GM23338 (cell line): Measurements from ENCODE around the gene RYR3. TPM values are rescaled to one million over a fixed set of nuclear protein-coding genes. Genes with fewer than 3 reads are reported as not detected.

Experiments
- ATAC-seq: fragments of 200-7000 bp; cut with Tn5 transposase; 3 replicates; pipeline ENCODE4 v1.9.1; 2020
- DNase-seq: peaks from one replicate; pipeline ENCODE4 v3.0.0-alpha.2; 2015; ENCODE audit warnings: low spot score
- H2AFZ ChIP-seq: fragments of 200-600 bp; sonication (generic); 2 replicates; pipeline ENCODE4 v1.8.0; 2016; ENCODE audit warnings: antibody characterized with exemption, mild to moderate bottlenecking, moderate library complexity
- H3F3A ChIP-seq: fragments of 200-600 bp; sonication (generic); replicated peaks from 2 replicates; pipeline ENCODE4 v1.8.0; 2017; ENCODE audit warnings: antibody characterized with exemption, mixed run types, low read depth
- H3K27ac ChIP-seq: fragments of 200-600 bp; sonication (generic); 2 replicates; pipeline ENCODE4 v1.6.1; 2016; ENCODE audit warnings: low read depth
- H3K27me3 ChIP-seq: fragments of 200-600 bp; sonication (generic); 2 replicates; pipeline ENCODE4 v1.8.0; 2016; ENCODE audit warnings: mild to moderate bottlenecking, mixed run types, moderate library complexity; ENCODE audit not compliant: insufficient read depth
- H3K36me3 ChIP-seq: fragments of 200-600 bp; sonication (generic); 2 replicates; pipeline ENCODE4 v1.8.0; 2016; ENCODE audit warnings: mild to moderate bottlenecking; ENCODE audit not compliant: insufficient read depth
- H3K4me1 ChIP-seq: fragments of 200-600 bp; sonication (generic); 2 replicates; pipeline ENCODE4 v1.8.0; 2016; ENCODE audit warnings: mild to moderate bottlenecking, moderate library complexity; ENCODE audit not compliant: insufficient read depth
- H3K4me2 ChIP-seq: fragments of 200-600 bp; sonication (generic); 2 replicates; pipeline ENCODE4 v1.7.1; 2017; ENCODE audit warnings: mixed run types
- H3K4me3 ChIP-seq: fragments of 200-600 bp; sonication (generic); 2 replicates; pipeline ENCODE4 v1.6.1; 2016; ENCODE audit warnings: mixed run types
- H3K79me2 ChIP-seq: fragments of 200-600 bp; sonication (generic); replicated peaks from 2 replicates; pipeline ENCODE4 v1.8.0; 2017; ENCODE audit warnings: mild to moderate bottlenecking; ENCODE audit not compliant: insufficient read depth
- H3K9me2 ChIP-seq: fragments of 200-600 bp; sonication (generic); 2 replicates; pipeline ENCODE4 v1.8.0; 2017; ENCODE audit not compliant: insufficient read depth
- H4K20me1 ChIP-seq: fragments of 200-600 bp; sonication (generic); replicated peaks from 2 replicates; pipeline ENCODE4 v1.8.0; 2017; ENCODE audit warnings: mild to moderate bottlenecking; ENCODE audit not compliant: insufficient read depth
- H3K27ac Mint-ChIP-seq: 2 replicates; pipeline ENCODE4 v1.8.0; 2020; ENCODE audit warnings: inconsistent platforms, mild to moderate bottlenecking, moderate library complexity, mixed read lengths
- H3K27me3 Mint-ChIP-seq: 3 replicates; pipeline ENCODE4 v1.8.0; 2022; ENCODE audit warnings: low read depth, mild to moderate bottlenecking, moderate library complexity, mixed read lengths, inconsistent platforms; ENCODE audit not compliant: insufficient read depth, poor library complexity
- H3K36me3 Mint-ChIP-seq: 3 replicates; pipeline ENCODE4 v1.8.0; 2021; ENCODE audit warnings: low read depth, mild to moderate bottlenecking, inconsistent platforms, moderate library complexity, mixed read lengths
- H3K4me1 Mint-ChIP-seq: 3 replicates; pipeline ENCODE4 v1.8.0; 2020; ENCODE audit warnings: mild to moderate bottlenecking, inconsistent platforms, mixed read lengths
- H3K4me3 Mint-ChIP-seq: 3 replicates; pipeline ENCODE4 v1.8.0; 2021; ENCODE audit warnings: moderate library complexity, mild to moderate bottlenecking, inconsistent platforms, mixed read lengths
- H3K9me3 Mint-ChIP-seq: 3 replicates; pipeline ENCODE4 v1.8.0; 2020; ENCODE audit warnings: moderate library complexity, mild to moderate bottlenecking, inconsistent platforms, mixed read lengths
- CREB1 ChIP-seq: fragments of 250-450 bp; sonication (Bioruptor Pico); IDR thresholded peaks from 2 replicates; pipeline ENCODE4 v1.5.0; 2020; ENCODE audit warnings: low read depth, mild to moderate bottlenecking, moderate library complexity
- NANOG ChIP-seq: IDR thresholded peaks from 2 replicates; pipeline ENCODE4 v1.6.1; 2016; ENCODE audit warnings: antibody characterized with exemption, borderline replicate concordance
- polyA plus RNA-seq: library from polyadenylated mRNA; unstranded; fragments of >200 nt; fragmentation: Nextera tagmentation; extraction: Ambion mirVana; gene quantifications from 2 replicates; pipeline ENCODE4 v1.2.1, GENCODE V29; 2016
- total RNA-seq: library from RNA; depleted of rRNA; stranded (reverse); fragments of >200 nt; shearing (Covaris generic); gene quantifications from 2 replicates; pipeline ENCODE4 v1.2.3, GENCODE V29; 2014
- TF ChIP-seq, protein P1 (sequence below): fragments of 250-450 bp; sonication (Bioruptor Pico); IDR thresholded peaks from 2 replicates; pipeline ENCODE4 v1.5.0; 2020; ENCODE audit warnings: mild to moderate bottlenecking, moderate library complexity
- TF ChIP-seq, protein P2 (sequence below), 2 experiments: fragments of 200-600 bp in 1 of 2; sonication (generic) in 1 of 2; conservative IDR thresholded peaks; 2 replicates each; pipeline versions ENCODE4 v1.5.1 to v1.6.1; 2016 to 2017; ENCODE audit warnings: antibody characterized with exemption in 2 of 2, low read depth in 2 of 2, mild to moderate bottlenecking in 2 of 2, moderate library complexity in 1 of 2

RYR3 gene
- total and polyA plus RNA-seq, 2 experiments from 2014 or later, result 1.1 to 1.2 TPM

DNA sequence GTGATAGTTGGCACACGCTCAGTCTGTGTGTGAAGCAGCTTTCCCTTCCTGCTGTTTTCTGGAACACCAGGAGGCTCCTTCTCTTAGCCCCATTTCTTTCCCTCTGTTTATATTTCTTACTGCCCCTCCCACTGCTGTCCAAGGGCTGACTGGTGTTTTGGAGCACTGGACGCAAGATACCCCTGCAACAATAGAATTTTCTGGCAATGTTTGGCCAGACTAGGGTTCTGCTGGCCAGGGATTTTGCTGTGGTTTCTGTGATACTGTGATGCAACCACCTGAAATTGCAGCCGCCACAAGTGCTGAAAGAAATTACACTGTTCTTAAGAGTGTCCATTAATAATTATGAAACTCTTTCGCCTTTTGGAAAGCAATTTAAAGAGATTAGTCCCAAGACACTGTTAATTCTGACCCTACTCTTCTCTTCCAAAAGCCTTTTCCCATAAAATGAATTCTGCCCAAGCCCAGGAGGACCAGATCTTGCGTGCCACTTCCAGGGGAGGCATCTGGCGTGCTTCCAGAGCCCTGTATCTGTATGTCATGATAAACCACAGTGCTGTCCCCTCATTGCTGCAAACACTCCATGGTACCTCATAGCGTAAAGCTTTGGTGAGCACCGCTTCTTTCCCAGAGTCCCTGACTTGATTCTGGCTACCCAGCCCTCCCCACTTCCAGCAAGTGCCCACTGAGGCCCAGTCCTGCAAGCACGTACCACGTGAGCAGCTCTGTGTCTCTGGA is 498.1 kb downstream of the RYR3 start (continued):
- TF ChIP-seq, protein P1, sequence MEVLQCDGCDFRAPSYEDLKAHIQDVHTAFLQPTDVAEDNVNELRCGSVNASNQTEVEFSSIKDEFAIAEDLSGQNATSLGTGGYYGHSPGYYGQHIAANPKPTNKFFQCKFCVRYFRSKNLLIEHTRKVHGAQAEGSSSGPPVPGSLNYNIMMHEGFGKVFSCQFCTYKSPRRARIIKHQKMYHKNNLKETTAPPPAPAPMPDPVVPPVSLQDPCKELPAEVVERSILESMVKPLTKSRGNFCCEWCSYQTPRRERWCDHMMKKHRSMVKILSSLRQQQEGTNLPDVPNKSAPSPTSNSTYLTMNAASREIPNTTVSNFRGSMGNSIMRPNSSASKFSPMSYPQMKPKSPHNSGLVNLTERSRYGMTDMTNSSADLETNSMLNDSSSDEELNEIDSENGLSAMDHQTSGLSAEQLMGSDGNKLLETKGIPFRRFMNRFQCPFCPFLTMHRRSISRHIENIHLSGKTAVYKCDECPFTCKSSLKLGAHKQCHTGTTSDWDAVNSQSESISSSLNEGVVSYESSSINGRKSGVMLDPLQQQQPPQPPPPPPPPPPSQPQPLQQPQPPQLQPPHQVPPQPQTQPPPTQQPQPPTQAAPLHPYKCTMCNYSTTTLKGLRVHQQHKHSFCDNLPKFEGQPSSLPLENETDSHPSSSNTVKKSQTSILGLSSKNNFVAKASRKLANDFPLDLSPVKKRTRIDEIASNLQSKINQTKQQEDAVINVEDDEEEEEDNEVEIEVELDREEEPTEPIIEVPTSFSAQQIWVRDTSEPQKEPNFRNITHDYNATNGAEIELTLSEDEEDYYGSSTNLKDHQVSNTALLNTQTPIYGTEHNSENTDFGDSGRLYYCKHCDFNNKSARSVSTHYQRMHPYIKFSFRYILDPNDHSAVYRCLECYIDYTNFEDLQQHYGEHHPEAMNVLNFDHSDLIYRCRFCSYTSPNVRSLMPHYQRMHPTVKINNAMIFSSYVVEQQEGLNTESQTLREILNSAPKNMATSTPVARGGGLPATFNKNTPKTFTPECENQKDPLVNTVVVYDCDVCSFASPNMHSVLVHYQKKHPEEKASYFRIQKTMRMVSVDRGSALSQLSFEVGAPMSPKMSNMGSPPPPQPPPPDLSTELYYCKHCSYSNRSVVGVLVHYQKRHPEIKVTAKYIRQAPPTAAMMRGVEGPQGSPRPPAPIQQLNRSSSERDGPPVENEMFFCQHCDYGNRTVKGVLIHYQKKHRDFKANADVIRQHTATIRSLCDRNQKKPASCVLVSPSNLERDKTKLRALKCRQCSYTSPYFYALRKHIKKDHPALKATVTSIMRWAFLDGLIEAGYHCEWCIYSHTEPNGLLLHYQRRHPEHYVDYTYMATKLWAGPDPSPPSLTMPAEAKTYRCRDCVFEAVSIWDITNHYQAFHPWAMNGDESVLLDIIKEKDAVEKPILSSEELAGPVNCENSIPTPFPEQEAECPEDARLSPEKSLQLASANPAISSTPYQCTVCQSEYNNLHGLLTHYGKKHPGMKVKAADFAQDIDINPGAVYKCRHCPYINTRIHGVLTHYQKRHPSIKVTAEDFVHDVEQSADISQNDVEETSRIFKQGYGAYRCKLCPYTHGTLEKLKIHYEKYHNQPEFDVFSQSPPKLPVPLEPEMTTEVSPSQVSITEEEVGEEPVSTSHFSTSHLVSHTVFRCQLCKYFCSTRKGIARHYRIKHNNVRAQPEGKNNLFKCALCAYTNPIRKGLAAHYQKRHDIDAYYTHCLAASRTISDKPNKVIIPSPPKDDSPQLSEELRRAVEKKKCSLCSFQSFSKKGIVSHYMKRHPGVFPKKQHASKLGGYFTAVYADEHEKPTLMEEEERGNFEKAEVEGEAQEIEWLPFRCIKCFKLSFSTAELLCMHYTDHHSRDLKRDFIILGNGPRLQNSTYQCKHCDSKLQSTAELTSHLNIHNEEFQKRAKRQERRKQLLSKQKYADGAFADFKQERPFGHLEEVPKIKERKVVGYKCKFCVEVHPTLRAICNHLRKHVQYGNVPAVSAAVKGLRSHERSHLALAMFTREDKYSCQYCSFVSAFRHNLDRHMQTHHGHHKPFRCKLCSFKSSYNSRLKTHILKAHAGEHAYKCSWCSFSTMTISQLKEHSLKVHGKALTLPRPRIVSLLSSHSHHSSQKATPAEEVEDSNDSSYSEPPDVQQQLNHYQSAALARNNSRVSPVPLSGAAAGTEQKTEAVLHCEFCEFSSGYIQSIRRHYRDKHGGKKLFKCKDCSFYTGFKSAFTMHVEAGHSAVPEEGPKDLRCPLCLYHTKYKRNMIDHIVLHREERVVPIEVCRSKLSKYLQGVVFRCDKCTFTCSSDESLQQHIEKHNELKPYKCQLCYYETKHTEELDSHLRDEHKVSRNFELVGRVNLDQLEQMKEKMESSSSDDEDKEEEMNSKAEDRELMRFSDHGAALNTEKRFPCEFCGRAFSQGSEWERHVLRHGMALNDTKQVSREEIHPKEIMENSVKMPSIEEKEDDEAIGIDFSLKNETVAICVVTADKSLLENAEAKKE (CRISPR knock-in tag), result no peak
- TF ChIP-seq CREB1 (CRISPR knock-in tag) (no peak), NANOG (no peak)

DNA sequence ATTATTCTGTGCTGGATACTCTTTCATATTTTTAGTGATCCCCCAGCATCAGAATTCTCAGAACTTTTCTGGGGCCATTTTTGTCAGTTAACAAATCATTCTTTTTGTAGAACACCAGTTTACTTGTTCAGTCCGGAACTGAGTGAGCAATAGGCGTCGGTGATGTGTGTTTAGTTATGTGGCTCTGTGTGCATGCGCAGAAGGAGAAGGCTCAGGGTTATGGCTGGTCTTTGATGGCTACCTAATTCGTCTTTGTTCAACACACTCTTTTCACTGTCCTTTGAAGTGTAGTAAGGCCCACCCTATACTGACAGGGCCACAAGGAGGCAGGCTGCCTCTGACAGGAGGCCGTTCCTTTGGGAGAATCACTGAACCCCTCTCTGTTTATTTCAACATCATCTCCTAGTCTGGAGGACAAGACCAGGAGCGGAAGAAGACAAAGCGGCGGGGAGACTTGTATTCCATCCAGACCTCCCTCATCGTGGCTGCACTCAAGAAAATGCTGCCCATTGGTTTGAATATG is 499.4 kb downstream of the RYR3 start:
- peak; percentile 23 for DNase-seq
- no peaks in the 10 kb centered on the region for H3F3A ChIP-seq
- H3K36me3 ChIP-seq, result peaks cover 5% of the 10 kb centered on the region; the same call in 1 of the 2 replicates
- Mint-ChIP-seq H3K27ac (no peak overlapping the region), H3K4me3 (no peak overlapping the region), H3K4me1 (no peaks in the 10 kb centered on the region), H3K36me3 (no peaks in the 10 kb centered on the region), H3K9me3 (peaks cover 3% of the 10 kb centered on the region; the same call in 2 of the 3 replicates), H3K27me3 (no peaks in the 10 kb centered on the region)
- no peaks in the 10 kb centered on the region for H3K79me2 ChIP-seq
- H3K27me3 ChIP-seq, result no peaks in the 10 kb centered on the region
- no peak overlapping the region for H3K27ac ChIP-seq
- no peaks in the 10 kb centered on the region for H3K9me2 ChIP-seq
- H4K20me1 ChIP-seq, result no peaks in the 10 kb centered on the region
- TF ChIP-seq NANOG, result no peak
- TF ChIP-seq, protein P2, sequence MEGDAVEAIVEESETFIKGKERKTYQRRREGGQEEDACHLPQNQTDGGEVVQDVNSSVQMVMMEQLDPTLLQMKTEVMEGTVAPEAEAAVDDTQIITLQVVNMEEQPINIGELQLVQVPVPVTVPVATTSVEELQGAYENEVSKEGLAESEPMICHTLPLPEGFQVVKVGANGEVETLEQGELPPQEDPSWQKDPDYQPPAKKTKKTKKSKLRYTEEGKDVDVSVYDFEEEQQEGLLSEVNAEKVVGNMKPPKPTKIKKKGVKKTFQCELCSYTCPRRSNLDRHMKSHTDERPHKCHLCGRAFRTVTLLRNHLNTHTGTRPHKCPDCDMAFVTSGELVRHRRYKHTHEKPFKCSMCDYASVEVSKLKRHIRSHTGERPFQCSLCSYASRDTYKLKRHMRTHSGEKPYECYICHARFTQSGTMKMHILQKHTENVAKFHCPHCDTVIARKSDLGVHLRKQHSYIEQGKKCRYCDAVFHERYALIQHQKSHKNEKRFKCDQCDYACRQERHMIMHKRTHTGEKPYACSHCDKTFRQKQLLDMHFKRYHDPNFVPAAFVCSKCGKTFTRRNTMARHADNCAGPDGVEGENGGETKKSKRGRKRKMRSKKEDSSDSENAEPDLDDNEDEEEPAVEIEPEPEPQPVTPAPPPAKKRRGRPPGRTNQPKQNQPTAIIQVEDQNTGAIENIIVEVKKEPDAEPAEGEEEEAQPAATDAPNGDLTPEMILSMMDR (conservative IDR thresholded peaks at IDR 0.05; ENCODE audit: low read depth in 2 of 2), result peak; percentile 27 to 64; a peak in 3 of 4 replicates
- H3K4me1 ChIP-seq, result no peaks in the 10 kb centered on the region
- no peak overlapping the region for H3K4me3 ChIP-seq
- no peak overlapping the region for H3K4me2 ChIP-seq
- H2AFZ ChIP-seq, result 0 out of 2 replicates have a peak overlapping the region, but pooled peaks have one; percentile 7
- peak; percentile 40; the same call in 2 of the 3 replicates for ATAC-seq
